HepG2 (cell line): ENCODE data around the gene TIGD6.

Experiments used
- CBX2 ChIP-seq, 2 experiments: fragments of 200-600 bp in 1 of 2; sonication (generic); formaldehyde crosslinking in 1 of 2; IDR thresholded peaks; 2 replicates each; pipeline versions ENCODE4 v1.7.0 to v1.8.1; 2018 to 2022; ENCODE audit warnings: low read depth in 2 of 2, low read length in 1 of 2, mild to moderate bottlenecking in 1 of 2, missing genetic modification reagents in 1 of 2
- KAT2B ChIP-seq: fragments of 150-350 bp; IDR thresholded peaks from 2 replicates; pipeline ENCODE4 v1.6.1; 2014; ENCODE audit warnings: low read depth, low read length, borderline replicate concordance
- MTF2 ChIP-seq: sonication (generic); formaldehyde crosslinking; IDR thresholded peaks from 2 replicates; pipeline ENCODE4 v1.5.0; 2020; ENCODE audit warnings: missing genetic modification reagents, borderline replicate concordance
- TAF1 ChIP-seq: sonication (generic); formaldehyde crosslinking; IDR thresholded peaks from 2 replicates; pipeline ENCODE4 v1.4.0; 2020; ENCODE audit warnings: missing genetic modification reagents
- ZBTB21 ChIP-seq: sonication (generic); formaldehyde crosslinking; IDR thresholded peaks from 2 replicates; pipeline ENCODE4 v1.4.0; 2020; ENCODE audit warnings: missing genetic modification reagents
- ZKSCAN1 ChIP-seq: fragments of 150-350 bp; IDR thresholded peaks from 2 replicates; pipeline ENCODE4 v1.6.1; 2014; ENCODE audit warnings: low read length

- TF ChIP-seq KAT2B (no peak), TAF1 (CRISPR knock-in tag) (no peak), CBX2 (IDR thresholded peaks at IDR 0.05; ENCODE audit: low read depth, low read length) (no peak), CBX2 (CRISPR knock-in tag; IDR thresholded peaks at IDR 0.05; ENCODE audit: low read depth) (no peak), MTF2 (CRISPR knock-in tag) (no peak), ZBTB21 (CRISPR knock-in tag) (no peak), ZKSCAN1 (no peak)
Measured at GRCh38 chr5:150014456-150014855, 14.0 kb upstream of the TIGD6 start.
